ENCODE measurements around the gene ELP2. TPM values are rescaled to one million over a fixed set of nuclear protein-coding genes. Genes with fewer than 3 reads are reported as not detected.

Gene ELP2
- total and polyA plus RNA-seq, 9 of the 15 experiments (the other 6 are each of a cell fraction or from before 2014, with no cell fraction given): 76.8 to 192 (median 140) TPM

DNA sequence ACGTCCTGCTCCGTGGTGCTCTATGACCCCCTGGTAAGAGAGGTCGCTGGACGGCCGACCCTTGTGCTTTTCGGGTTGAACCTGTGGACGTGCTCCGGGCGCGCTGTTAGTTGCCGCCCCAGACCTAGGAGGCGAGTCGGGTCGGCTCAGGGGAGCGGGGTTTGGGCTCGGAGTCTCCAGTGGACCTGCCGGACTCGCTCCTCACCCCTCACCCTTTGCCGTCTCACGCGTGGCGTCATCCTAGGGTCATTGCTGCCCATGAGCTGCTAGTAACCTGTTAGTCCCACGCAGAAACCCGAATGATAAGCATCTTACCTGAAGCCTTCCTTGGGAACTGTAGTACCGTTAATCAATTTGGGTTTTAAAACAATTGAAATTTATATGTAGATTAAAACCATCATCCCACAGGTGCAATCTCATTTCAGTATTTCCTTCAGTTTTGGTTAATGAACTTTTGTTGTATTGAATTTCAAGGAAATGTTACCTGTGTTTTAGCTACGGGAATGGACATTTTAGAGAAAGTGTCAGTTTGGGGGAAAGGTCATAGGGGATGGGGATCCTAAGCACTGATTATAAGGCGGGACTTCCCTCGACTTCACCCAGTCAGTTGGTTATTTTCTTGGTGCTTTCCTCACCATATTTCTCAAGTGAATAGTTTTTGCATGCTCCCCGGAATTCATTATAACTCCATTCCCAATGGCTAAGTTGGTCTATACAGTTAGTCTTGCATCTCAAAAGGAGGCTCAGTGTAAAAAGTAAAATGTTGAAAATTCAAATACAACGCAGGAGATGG lies 536 bp downstream of the ELP2 start:
- no peak for FAIRE-seq
- Histone ChIP-seq H3K27ac (ENCODE audit: extremely low read depth, low read depth, low read length) (peak overlapping the region; percentile 99), H3K4me2 (ENCODE audit: insufficient read depth, low read length) (peak overlapping the region; percentile 96), H3K4me3 (peak overlapping the region; percentile 91), H3K27me3 (ENCODE audit: control insufficient read depth in 2 of 2, insufficient read depth in 2 of 2, low read length in 2 of 2) (no peaks in the 10 kb centered on the region), H3K9ac (ENCODE audit: insufficient read depth in 1 of 2, low read depth in 2 of 2, low read length in 2 of 2) (peak overlapping the region; percentile 98 to 99), H3K9me1 (ENCODE audit: control insufficient read depth, insufficient read depth, low read length) (peaks cover 7% of the 10 kb centered on the region), H4K20me1 (replicated peaks; ENCODE audit: control insufficient read depth, insufficient read depth, low read length) (peaks cover 13% of the 10 kb centered on the region), H3K9me3 (replicated peaks; ENCODE audit: control insufficient read depth, insufficient read depth, low read depth, low read length) (no peaks in the 10 kb centered on the region), H3K36me3 (ENCODE audit: control insufficient read depth, insufficient read depth, low read length) (peaks cover 48% of the 10 kb centered on the region), H3K79me2 (ENCODE audit: control insufficient read depth, insufficient read depth, low read length) (peaks cover 71% of the 10 kb centered on the region), H3K4me1 (replicated peaks in 1 of 2; ENCODE audit: control insufficient read depth in 2 of 2, insufficient read depth in 2 of 2, low read length in 2 of 2) (peaks cover 27 to 32% of the 10 kb centered on the region in 2 experiments; a peak in 4 of 5 replicates), H2AFZ (ENCODE audit: low read depth, low read length) (peak overlapping the region; percentile 99)
- BruUV-seq (replicated peaks): TSS peak; percentile 53
- in situ Hi-C loops (cut with MboI): no loop called here
- DNase-seq (ENCODE audit: extremely low read depth in 1 of 4, low spot score in 3 of 4): peak; percentile 21 to 51 (median 28)
- ChIA-PET POLR2A (interaction anchor here (0.6 to 2.8 kb wide), 9 partner anchors 10 to 247 kb away, joined by 3 to 19 read pairs (median 4); no protein-coding TSS in a partner anchor), CTCF (ENCODE audit: low intra/inter-chr PET ratio) (no interaction called here)
- peak; percentile 57 for ATAC-seq
- under 1% methylated on average over 30 of the region's 30 CpGs for WGBS (ENCODE audit: insufficient coverage, low coverage, missing lambda C conversion rate)
- intact Hi-C loops (cut with micrococcal nuclease): no loop called here
- TF ChIP-seq ZNF695 (CRISPR knock-in tag; IDR thresholded peaks at IDR 0.05) (0 out of 2 replicates have a peak, but pooled peaks have one; percentile 1), ZFP30 (CRISPR knock-in tag; IDR thresholded peaks at IDR 0.05; ENCODE audit: borderline replicate concordance) (no peak), PRMT5 (CRISPR knock-in tag; IDR thresholded peaks at IDR 0.05) (0 out of 2 replicates have a peak, but pooled peaks have one; percentile 6), GABPA (tag; conservative IDR thresholded peaks at IDR 0.05; ENCODE audit: low read depth) (peak; percentile 86), MTA2 (IDR thresholded peaks at IDR 0.05; ENCODE audit: low read depth) (no peak), ZBTB17 (CRISPR knock-in tag; IDR thresholded peaks at IDR 0.05) (0 out of 2 replicates have a peak, but pooled peaks have one; percentile 6), ZNF133 (CRISPR knock-in tag; IDR thresholded peaks at IDR 0.05) (no peak), RBFOX2 (IDR thresholded peaks at IDR 0.05; ENCODE audit: low read depth, low read length) (peak; percentile 11)
- TF ChIP-seq, protein P1, sequence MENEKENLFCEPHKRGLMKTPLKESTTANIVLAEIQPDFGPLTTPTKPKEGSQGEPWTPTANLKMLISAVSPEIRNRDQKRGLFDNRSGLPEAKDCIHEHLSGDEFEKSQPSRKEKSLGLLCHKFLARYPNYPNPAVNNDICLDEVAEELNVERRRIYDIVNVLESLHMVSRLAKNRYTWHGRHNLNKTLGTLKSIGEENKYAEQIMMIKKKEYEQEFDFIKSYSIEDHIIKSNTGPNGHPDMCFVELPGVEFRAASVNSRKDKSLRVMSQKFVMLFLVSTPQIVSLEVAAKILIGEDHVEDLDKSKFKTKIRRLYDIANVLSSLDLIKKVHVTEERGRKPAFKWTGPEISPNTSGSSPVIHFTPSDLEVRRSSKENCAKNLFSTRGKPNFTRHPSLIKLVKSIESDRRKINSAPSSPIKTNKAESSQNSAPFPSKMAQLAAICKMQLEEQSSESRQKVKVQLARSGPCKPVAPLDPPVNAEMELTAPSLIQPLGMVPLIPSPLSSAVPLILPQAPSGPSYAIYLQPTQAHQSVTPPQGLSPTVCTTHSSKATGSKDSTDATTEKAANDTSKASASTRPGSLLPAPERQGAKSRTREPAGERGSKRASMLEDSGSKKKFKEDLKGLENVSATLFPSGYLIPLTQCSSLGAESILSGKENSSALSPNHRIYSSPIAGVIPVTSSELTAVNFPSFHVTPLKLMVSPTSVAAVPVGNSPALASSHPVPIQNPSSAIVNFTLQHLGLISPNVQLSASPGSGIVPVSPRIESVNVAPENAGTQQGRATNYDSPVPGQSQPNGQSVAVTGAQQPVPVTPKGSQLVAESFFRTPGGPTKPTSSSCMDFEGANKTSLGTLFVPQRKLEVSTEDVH (IDR thresholded peaks at IDR 0.05; ENCODE audit: low read depth, partially characterized antibody): no peak
- TF ChIP-seq, protein P2, sequence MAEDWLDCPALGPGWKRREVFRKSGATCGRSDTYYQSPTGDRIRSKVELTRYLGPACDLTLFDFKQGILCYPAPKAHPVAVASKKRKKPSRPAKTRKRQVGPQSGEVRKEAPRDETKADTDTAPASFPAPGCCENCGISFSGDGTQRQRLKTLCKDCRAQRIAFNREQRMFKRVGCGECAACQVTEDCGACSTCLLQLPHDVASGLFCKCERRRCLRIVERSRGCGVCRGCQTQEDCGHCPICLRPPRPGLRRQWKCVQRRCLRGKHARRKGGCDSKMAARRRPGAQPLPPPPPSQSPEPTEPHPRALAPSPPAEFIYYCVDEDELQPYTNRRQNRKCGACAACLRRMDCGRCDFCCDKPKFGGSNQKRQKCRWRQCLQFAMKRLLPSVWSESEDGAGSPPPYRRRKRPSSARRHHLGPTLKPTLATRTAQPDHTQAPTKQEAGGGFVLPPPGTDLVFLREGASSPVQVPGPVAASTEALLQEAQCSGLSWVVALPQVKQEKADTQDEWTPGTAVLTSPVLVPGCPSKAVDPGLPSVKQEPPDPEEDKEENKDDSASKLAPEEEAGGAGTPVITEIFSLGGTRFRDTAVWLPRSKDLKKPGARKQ (CRISPR knock-in tag; IDR thresholded peaks at IDR 0.05): no peak
- TF ChIP-seq, protein P3, sequence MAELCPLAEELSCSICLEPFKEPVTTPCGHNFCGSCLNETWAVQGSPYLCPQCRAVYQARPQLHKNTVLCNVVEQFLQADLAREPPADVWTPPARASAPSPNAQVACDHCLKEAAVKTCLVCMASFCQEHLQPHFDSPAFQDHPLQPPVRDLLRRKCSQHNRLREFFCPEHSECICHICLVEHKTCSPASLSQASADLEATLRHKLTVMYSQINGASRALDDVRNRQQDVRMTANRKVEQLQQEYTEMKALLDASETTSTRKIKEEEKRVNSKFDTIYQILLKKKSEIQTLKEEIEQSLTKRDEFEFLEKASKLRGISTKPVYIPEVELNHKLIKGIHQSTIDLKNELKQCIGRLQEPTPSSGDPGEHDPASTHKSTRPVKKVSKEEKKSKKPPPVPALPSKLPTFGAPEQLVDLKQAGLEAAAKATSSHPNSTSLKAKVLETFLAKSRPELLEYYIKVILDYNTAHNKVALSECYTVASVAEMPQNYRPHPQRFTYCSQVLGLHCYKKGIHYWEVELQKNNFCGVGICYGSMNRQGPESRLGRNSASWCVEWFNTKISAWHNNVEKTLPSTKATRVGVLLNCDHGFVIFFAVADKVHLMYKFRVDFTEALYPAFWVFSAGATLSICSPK (IDR thresholded peaks at IDR 0.05; ENCODE audit: borderline replicate concordance): 0 out of 2 replicates have a peak, but pooled peaks have one; percentile 25

Measured in K562 (cell line).